ENCODE data around the gene FOXE1.

DNA sequence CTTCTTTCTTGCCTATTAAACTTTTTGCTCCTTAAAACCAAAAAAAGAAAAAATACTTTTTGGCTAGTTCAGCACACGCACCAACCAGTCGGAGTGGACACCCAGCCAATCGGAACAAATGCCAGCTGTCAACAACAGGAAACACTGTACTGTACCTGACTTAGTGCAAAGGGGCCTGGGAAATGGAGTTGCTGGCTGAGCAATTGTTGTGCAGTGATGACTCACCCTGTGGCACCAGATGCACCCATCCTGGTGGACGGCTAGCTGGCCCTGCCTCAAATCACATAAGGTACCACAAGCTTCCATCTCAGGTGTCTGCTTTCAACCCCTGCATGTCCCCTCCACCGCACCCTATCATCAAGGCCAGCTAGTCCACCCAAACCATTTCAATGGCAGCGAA lies 20.9 kb downstream of the FOXE1 start:
- TF ChIP-seq, protein P1, sequence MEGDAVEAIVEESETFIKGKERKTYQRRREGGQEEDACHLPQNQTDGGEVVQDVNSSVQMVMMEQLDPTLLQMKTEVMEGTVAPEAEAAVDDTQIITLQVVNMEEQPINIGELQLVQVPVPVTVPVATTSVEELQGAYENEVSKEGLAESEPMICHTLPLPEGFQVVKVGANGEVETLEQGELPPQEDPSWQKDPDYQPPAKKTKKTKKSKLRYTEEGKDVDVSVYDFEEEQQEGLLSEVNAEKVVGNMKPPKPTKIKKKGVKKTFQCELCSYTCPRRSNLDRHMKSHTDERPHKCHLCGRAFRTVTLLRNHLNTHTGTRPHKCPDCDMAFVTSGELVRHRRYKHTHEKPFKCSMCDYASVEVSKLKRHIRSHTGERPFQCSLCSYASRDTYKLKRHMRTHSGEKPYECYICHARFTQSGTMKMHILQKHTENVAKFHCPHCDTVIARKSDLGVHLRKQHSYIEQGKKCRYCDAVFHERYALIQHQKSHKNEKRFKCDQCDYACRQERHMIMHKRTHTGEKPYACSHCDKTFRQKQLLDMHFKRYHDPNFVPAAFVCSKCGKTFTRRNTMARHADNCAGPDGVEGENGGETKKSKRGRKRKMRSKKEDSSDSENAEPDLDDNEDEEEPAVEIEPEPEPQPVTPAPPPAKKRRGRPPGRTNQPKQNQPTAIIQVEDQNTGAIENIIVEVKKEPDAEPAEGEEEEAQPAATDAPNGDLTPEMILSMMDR (IDR thresholded peaks at IDR 0.05), result no peak
- TF ChIP-seq ZFX (IDR thresholded peaks at IDR 0.05; ENCODE audit: borderline replicate concordance), result no peak
